Amygdala (tissue), 56 donors: ENCODE results near the gene UNC13C.

Source experiments
- DNase-seq, 56 donors: peaks; one replicate each; lab custom pipeline; 2025; lab: John Stamatoyannopoulos, UW

The UNC13C gene

DNA sequence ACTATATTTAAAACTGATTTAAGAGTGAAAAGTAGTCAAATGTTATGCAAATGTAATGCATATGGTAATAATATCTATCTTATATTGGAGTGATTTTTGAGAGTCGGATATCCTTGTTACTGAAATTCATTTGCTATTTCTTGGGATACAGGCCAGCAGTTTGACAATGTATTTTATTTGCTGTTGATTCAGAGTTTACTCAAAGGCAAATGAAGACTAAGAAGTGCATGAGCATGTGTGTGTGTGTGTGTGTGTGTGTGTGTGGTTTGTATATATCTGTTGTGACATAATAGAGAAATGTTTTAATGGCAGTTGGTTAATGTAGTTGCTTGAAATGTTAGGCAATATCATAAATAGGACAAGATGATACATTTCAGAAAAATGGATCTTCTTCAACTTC lies 39.0 kb downstream of the UNC13C start:
- DNase-seq: no peak

DNA sequence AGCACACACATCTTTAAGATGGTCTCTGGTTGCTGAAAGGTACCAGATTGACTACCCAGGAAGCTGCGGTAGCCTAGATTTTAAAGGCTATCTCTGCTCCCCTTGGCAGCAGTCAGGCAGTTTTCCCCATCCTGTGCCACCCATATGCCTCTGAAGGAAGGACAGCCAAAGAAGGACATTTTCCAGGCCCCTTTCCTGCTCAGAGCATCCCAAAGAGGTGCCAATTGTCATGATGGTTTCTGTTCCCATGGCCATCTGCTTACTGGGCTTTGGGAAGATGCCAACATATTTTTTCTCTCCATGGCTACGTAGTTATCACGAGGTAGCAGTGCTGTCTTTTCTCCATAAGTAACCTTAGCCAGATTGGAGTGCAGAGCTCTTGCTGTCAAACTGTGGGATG lies 39.7 kb downstream of the UNC13C start:
- DNase-seq: peak in 1 of 56 donors; percentile 6

DNA sequence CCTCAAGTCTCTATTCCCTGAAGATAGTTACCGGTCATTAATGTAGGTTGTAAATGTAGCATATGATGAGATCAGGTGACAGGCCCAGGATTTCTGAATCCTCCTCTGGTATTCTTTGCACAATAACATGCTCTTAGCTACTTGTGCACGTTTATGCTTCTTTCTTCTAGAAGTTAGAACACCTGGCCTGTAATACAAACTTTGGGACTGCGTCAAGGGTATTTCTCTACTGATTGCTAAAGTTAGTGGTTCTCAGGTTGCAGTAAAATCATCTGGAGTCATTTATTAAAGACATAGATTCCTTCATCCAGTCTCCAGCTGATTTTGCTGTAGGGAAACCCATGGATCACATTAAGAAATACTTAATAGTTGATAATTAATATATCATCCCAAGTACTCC lies 48.0 kb downstream of the UNC13C start:
- DNase-seq: no peak

DNA sequence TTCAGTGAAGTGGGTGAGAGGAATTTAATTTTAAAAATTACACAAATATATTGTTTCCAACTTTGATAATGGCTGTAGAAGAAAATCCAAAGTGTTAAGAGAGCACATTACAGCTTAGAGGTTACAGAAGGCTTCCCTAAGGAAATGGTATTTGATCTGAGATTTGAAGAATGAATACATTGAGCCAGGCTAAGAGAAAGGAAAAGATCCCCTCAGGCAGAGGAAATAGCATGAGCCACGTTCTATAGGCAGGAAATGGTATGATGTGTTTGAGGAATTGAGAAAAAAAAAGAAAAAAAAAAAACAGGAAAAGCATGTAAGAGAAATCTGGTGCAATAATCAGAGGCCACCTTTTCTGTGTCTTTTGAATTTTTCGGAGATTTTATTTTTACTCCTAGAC lies 48.6 kb downstream of the UNC13C start:
- DNase-seq: no peak

DNA sequence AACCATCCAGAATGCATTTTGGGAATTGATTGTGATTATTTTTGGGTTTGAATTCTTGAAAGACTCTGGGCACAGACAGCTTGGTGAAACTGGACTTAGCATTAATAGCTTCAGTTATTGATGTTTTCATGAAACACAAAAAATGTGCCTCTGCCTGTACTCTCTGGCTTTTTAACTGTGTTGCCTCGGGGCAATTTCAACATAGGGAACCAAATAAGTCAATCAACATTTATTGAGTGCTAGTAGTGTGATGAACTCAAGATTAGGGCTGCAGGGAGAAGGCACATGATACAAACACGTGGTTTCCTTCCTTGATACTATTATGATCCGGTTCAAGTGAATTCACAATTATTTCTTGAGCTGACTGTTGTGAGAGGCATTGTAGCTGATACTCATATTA lies 50.8 kb downstream of the UNC13C start:
- DNase-seq: no peak

DNA sequence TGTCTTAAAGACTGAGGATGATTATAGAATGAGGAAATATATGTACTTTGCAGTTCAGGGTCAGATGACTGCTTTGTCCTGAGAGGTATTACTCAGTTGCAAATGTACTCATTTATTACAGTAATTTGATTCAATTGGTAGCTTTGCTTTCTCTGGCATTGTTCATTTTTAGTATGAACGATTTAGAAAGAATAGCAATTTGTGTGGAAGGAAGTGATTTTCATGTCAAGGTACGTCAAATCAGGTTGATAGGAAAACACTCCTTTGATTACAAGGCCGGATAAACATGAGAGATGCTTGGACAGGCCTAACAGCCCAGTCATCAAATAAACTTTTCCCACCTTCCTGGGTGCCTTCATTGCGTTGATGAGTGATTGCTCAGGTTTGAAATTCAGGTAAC lies 53.8 kb downstream of the UNC13C start:
- DNase-seq: no peak

DNA sequence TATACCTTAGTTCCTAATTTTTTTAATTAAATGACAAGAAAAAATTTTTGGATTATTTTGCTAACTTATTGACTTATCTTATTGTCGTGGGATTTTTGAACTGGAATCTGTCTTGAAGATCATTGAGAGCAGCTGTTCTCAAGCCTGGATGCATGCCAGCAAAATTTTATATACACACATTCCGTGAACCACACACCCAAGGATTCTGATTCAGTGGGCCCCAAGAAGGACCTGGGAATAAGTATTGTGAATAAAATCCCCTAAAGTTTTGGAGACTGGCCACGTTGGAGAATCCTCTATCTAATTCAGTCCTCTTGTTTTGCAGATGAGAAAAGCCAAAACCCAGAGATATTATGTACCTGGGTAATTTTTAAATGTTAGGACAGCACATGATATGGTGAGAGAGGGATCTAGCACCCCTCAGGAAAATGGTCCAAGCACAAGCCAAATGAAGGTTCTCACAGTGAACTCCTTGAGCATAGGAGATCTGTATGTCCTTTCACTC lies 55.2 kb downstream of the UNC13C start:
- DNase-seq: no peak

DNA sequence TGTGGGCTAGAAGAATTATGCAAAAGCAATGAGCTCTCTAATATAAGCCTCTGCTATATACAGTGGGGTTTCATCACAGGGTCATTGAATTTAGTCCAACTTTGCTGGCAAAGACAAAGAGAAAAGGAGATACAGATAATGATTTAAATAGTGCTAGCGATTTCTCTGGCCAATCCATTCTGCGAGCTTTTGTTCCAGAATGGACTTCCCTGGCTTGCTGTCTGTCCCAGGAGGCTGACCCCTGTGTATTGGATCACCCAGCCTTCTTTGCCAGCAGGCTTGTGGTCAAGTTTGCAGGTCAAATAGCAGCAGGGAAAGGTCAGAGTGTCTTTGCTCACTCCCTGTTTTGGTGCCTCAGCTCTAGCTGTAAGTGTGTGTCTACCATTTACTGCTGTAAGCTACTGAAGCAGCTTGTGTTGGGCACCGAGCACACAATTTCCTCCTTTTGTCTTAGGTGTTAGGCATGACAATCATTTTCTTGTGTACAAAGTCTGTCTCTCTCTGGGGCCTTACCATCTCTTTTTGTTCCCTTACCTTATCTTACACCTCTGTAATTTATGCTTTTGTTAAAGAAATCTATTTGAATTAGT lies 55.7 kb downstream of the UNC13C start:
- no peak for DNase-seq

DNA sequence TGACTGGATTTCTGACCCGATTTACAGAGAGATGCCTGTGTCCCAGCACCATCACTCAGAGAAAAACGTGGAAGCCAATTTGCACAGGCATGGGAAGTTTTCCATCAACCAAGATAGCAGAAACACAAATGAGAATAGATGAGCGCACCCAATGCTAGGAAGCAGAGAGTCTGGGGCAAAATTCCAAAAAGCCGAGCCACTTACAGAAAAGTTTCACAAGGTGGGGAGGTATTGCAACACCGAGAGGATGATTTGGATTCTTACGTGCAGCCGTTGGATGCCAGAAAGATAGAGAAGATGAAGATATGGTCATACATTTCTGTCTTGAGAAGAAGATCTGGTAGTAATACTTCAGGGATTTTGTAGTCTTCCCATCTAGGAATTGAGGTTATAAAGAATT lies 57.4 kb downstream of the UNC13C start:
- no peak for DNase-seq

DNA sequence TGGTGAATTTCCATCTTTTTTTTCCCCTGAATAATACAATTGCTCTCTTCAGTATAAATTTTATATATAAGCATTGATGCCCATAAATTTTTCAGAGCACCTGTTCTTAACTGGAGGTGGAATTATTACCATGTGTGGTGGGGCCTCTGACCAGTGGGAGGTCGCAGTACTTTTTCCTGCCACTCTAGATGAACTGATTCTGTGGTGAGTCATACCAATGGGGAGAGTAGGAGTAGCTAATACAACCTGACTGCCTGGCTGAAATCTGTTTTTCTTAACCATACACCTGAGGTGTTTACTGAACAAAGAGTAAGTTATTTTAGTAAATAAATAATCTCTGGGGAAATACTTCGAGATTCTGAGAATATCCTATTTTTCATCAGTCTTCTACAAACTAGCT lies 67.2 kb downstream of the UNC13C start:
- no peak for DNase-seq

DNA sequence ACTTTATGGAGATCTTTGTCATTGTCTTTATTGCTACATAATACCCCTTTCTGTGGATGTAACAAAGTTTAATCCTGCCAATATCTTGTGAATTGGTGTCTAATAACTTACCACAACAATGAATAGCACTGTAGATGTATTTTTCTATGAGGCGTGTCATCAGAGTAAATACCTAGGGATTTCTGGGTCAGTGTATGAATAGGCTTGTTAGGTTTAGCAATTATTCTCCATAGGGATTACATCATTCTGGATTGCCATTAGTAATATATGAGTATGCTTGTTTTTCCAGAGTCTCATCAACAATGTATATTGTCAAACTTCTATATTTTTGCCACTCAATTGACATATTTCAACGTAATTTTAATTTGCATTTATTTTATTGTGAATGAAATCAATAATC lies 67.9 kb downstream of the UNC13C start:
- DNase-seq: no peak

DNA sequence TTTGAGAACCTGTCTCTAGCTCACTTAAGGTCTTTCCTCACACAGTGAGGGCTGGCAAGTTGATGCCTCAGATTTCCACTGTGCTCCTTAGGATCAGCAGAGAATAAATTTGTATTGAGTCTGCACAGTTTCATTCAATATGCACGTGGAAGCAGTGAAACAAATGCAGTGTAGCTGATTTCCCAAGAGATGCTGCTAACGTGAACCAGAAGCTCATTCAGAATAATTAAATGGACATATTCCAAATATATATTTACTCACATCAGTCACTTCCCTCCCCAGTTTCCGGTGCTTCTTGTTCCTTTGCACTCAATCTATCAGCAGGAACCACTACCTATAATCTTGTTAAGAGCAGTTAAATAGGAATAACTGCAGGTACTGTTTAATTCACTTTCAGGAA lies 86.1 kb downstream of the UNC13C start:
- DNase-seq: no peak

DNA sequence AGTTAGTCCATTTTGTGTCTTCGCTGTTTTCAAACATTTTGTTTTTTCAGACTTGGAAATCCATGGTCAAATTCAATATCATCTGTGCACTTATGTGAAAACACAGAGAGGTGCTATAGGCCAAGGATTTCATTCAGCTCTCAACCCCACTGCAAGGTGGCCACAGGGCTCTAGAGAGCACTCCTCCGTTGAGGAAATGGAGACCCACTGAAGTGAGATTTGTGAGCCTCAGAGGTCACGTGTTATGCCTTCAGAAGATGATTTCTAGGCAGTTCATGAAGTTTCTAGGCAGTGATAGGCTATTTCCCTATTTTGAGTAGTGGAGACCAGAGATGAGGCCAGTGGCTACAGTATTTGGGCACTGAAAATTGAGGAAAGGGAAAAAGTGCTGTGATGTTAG lies 88.2 kb downstream of the UNC13C start:
- no peak for DNase-seq

DNA sequence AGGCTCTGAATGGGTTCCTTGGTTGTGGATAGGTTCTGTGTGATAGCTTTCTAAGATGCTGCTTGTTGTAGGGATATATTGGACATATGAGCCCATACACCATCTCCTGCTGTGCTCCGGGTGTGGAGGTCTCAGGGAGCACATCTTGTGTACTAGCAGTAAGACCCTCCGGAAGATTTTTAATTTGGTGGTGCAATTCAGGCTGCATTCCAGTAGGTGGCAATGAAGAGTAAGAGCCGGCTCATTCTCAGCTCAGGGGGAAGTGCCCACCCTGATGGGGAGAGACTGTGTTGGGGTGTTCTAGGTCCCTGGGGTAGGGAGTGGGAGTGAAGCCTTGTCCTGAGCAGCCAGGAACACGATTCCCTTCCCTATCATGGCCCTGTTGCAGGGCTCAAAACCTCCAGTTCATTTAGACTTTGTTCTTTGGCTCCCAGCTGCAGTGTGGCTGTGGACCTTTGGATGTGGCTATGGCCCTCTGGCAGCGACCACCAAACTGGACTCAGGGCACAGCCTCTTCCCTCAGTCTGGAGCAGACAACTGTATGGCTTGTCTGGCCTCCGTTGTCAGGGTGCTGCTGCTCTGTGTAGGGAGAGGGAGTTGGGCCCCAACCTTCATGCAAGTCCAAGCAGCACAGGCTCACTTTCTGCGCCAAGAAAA lies 104.7 kb downstream of the UNC13C start:
- DNase-seq: no peak

DNA sequence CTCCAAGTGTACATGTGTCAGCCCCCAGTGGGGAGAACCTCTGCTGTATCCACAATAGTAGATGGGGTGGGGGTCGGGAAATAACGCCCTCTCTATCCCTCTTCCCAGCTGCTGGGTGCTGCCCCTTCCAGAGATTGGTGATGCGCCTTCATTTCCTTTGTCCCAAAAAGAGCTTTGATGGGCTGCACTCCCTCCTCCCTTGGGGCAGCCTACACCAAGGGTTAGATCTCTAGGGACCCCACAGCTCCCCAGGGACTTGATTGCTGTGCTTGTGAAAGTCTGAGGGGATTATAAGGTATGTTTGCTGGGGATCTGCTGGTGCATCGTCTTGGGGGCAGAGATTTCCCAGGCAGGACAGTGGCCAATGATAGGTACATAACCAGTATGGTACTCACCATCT lies 105.3 kb downstream of the UNC13C start:
- DNase-seq: no peak

DNA sequence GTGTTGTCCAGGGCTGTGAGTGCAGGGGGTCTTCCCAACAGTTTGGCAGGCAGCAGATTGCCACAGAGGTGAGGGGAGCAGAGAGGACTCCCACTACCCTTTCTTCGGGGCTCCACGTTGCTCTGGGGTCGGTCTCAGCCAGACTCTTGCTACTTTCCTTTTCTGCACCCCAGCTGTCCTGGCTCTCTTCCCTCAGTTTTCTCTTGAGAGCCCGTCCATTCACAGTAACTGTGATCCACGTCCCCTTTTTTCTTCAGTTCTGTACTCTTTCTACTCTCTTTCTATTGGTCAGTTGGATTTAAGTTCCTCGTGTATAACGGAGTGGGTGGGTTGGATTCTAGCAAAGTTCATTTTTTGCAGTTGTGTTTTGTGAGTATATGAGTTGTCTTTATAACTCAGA lies 105.8 kb downstream of the UNC13C start:
- no peak for DNase-seq

DNA sequence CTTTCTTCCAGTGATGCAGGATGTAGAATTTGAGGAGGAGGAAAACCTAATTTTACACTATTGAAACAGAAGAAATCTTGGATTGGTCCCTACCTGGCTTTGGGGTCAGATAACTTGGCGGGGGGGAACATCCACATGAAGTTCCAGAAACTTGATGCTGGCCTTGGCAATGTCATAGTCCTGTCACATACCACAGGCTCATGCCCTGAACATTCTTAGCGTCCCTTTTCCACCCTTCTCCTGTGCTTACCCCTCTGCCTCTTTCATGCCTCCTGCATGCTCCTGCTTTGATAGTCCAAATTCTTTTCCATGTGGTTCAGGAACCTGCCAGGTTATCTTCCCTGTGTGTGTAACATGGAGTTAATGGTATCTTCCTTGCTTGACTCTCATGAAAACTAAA lies 110.6 kb downstream of the UNC13C start:
- DNase-seq: no peak

DNA sequence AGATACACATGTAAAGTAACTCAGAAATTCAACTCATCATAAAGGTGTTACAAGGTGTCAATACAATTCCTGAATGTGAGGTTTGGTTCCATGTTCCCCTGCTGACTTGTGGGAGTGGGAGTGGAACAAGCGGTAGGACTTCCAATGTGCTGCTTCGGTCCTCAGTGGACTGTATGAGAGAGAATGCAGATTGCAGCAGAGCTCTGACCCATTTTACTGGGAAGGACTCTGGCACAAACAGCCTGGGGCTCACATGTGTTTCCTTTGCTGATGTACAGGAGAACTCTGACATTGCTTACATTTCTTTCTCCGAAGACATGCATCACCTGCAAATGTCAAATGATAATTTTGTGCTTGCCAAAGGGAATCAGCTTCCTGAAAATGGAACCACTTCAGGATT lies 111.5 kb downstream of the UNC13C start:
- no peak for DNase-seq

DNA sequence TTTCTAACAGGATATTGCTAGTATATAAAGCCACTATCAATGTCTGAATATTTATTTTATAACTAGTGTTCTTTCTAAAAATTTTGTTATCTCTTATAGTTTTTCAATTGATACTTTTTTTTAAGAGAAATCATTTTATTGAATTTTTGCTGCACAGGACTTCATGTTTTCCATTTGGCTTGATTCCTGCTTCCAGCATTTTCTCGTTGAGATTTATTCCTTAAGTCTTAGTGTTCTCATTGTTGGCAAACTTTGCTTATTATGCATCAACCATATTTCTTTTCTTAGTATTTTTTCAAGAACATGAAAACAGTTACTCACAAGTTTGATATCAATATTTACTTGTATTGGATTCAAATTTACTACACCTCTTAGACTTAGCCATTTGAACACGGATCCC lies 113.4 kb downstream of the UNC13C start:
- no peak for DNase-seq

DNA sequence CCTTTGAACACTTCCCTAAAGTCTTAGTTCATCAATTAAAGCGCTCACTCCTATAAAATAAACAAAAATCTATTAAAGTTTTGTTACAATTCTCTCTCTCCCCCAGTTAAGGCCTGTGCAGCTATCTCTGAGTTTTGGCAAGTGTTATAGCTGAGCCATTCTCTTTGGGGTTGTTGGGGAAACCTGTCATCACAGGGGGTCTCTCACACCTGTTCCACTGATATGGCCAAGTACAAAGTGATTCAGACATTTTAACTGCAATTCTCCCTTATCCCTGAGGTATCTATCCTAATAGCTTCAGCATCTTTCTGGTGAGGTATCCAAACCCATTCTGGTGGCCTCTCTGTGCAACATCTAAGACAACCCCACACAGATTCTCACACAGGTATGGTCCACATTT lies 116.4 kb downstream of the UNC13C start:
- DNase-seq: no peak

DNA sequence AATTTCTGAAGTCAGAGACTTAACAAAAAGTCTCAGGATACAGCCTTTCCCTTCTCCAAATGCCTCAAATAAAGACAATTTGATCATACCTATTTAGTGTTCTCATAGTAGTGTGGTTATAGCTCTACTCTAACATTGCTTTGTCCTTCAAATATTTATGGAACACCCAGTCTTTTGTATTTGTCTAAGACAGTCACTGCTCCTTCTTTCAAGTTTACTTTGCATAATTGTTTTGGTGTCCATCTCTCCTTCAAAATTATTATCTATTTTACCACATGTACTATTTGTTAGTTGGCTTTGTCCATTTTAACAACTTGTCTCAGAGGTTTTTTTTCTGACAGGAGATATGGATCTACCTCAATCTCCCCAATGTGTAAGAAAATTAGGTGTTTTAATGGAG lies 118.8 kb downstream of the UNC13C start:
- no peak for DNase-seq

DNA sequence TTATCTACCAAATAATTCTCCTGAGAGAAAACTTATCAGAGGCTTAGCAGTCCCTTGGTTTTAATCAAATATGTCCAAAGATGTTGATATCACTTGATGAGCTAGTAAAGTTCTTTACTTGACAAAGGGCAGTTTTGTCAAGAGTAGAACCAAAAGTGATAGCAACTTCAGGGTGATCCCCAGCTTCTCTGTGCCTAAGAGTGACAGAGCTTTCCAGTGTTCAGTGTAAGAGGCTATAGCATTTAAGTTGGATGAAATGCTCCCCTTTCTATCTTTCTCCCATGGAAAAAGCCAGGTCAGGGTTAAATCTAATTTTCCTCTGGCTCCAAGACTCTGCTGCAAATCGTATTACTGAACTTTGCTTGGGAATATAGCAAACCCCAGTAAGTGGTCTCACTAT lies 120.8 kb downstream of the UNC13C start:
- no peak for DNase-seq
